A549 (cell line): ENCODE measurements around the gene FAXDC2. TPM values are rescaled to one million over a fixed set of nuclear protein-coding genes. Genes with fewer than 3 reads are reported as not detected.

Experiments
- ATAC-seq, 2 experiments: fragments of 200-7000 bp in 1 of 2; fragments of >200 bp in 1 of 2; cut with Nextera tagmentation in 1 of 2; cut with Tn5 transposase in 1 of 2; 3 replicates each; pipeline versions ENCODE4 v1.8.0 to v1.9.1; 2018 to 2020; ENCODE audit warnings: mild to moderate bottlenecking in 1 of 2, moderate library complexity in 1 of 2
- CTCF ChIA-PET: fragments of 300-600 bp; sonication (Branson Sonifier 250); formaldehyde crosslinking; extraction: SDS; loops from one replicate; lab custom pipeline; 2021; ENCODE audit warnings: antibody characterized with exemption, inconsistent platforms; lab: Yijun Ruan, JAX
- POLR2A ChIA-PET: fragments of 350-600 bp; formaldehyde crosslinking; extraction: SDS; loops from one replicate; lab custom pipeline; 2021; ENCODE audit warnings: antibody characterized with exemption, inconsistent platforms; lab: Yijun Ruan, JAX
- DNase-seq, 2 experiments: peaks; one replicate each; pipeline versions ENCODE4 v3.0.0 to v3.0.0-alpha.2; 2011 to 2016; ENCODE audit warnings: low read depth in 1 of 2, low spot score in 1 of 2
- FAIRE-seq: peaks from 2 replicates; lab custom pipeline; 2011; peaks lifted over from hg19 to GRCh38; lab: Jason Lieb, UNC
- H3K27ac ChIP-seq, 2 experiments: fragments of >200 bp; sonication (Bioruptor Twin); formaldehyde crosslinking; 3 replicates each; pipeline ENCODE4 v1.5.1; 2016 to 2017
- H3K4me1 ChIP-seq: fragments of >200 bp; sonication (Bioruptor Twin); formaldehyde crosslinking; 3 replicates; pipeline ENCODE4 v1.6.1; 2016
- H3K4me2 ChIP-seq: fragments of >200 bp; sonication (Bioruptor Twin); formaldehyde crosslinking; 3 replicates; pipeline ENCODE4 v1.6.1; 2016
- H3K4me3 ChIP-seq: fragments of >200 bp; sonication (Bioruptor Twin); formaldehyde crosslinking; 3 replicates; pipeline ENCODE4 v1.5.1; 2016
- H3K9me3 ChIP-seq: fragments of >200 bp; sonication (Bioruptor Twin); formaldehyde crosslinking; 3 replicates; pipeline ENCODE4 v1.6.1; 2016
- BHLHE40 ChIP-seq: IDR thresholded peaks from 2 replicates; pipeline ENCODE4 v1.6.1; 2012; ENCODE audit warnings: low read depth, low read length, inconsistent platforms
- CBX2 ChIP-seq: fragments of 200-600 bp; sonication (generic); IDR thresholded peaks from 2 replicates; pipeline ENCODE4 v1.6.1; 2016; ENCODE audit warnings: low read depth, mild to moderate bottlenecking, borderline replicate concordance
- EHMT2 ChIP-seq: fragments of 200-600 bp; sonication (generic); IDR thresholded peaks from 2 replicates; pipeline ENCODE4 v1.6.1; 2016; ENCODE audit warnings: antibody characterized with exemption, low read depth, mild to moderate bottlenecking, moderate library complexity
- EP300 ChIP-seq, 2 experiments: fragments of >200 bp; sonication (Bioruptor Twin); formaldehyde crosslinking; IDR thresholded peaks; 2 replicates in 1 of 2; 3 replicates in 1 of 2; pipeline ENCODE4 v1.6.1; 2016 to 2017
- FOSL2 ChIP-seq, 2 experiments: fragments of 450-650 bp in 1 of 2; fragments of >200 bp in 1 of 2; sonication (Bioruptor Twin) in 1 of 2; formaldehyde crosslinking; IDR thresholded peaks; 2 replicates each; pipeline versions ENCODE4 v1.5.0 to v1.6.1; 2016 to 2020; ENCODE audit warnings: mild to moderate bottlenecking in 1 of 2, moderate library complexity in 1 of 2
- HOXB13 ChIP-seq: fragments of 250-450 bp; sonication (Bioruptor Pico); IDR thresholded peaks from 2 replicates; pipeline ENCODE4 v1.5.0; 2020; ENCODE audit warnings: low read depth, mild to moderate bottlenecking, moderate library complexity
- HOXB5 ChIP-seq: fragments of 250-450 bp; sonication (Bioruptor Pico); IDR thresholded peaks from 2 replicates; pipeline ENCODE4 v1.5.0; 2020; ENCODE audit warnings: mild to moderate bottlenecking, moderate library complexity
- KDM5A ChIP-seq: fragments of 200-600 bp; sonication (generic); IDR thresholded peaks from 2 replicates; pipeline ENCODE4 v1.6.1; 2016; ENCODE audit warnings: antibody characterized with exemption, mild to moderate bottlenecking
- MYC ChIP-seq: IDR thresholded peaks from 2 replicates; pipeline ENCODE4 v1.6.1; 2012; ENCODE audit warnings: mild to moderate bottlenecking, inconsistent platforms, low read length, improper control_type of control experiment, borderline replicate concordance
- PHF8 ChIP-seq: fragments of 200-600 bp; sonication (generic); IDR thresholded peaks from 2 replicates; pipeline ENCODE4 v1.6.1; 2016; ENCODE audit warnings: low read depth, mild to moderate bottlenecking, antibody characterized with exemption, moderate library complexity, borderline replicate concordance
- POLR2A ChIP-seq: IDR thresholded peaks from 2 replicates; pipeline ENCODE4 v1.6.1; 2012; ENCODE audit warnings: mild to moderate bottlenecking, low read length
- RFX5 ChIP-seq: fragments of 450-650 bp; IDR thresholded peaks from 2 replicates; pipeline ENCODE4 v1.7.1; 2014; ENCODE audit warnings: antibody characterized with exemption, mild to moderate bottlenecking, moderate library complexity
- TP53 ChIP-seq: fragments of 250-450 bp; sonication (Bioruptor Pico); IDR thresholded peaks from 2 replicates; pipeline ENCODE4 v1.5.0; 2021; ENCODE audit warnings: mild to moderate bottlenecking, moderate library complexity
- ZFP36 ChIP-seq: fragments of 450-650 bp; IDR thresholded peaks from 2 replicates; pipeline ENCODE4 v1.6.1; 2014; ENCODE audit warnings: borderline replicate concordance; ENCODE audit not compliant: partially characterized antibody
- WGBS: methylation state at CpG from one replicate; pipeline ENCODE4 v1.1.6; 2017; ENCODE audit errors: missing lambda C conversion rate; 5-methylcytosine and 5-hydroxymethylcytosine counted together
- polyA plus RNA-seq, 4 experiments: library from polyadenylated mRNA; depleted of rRNA in 3 of 4; stranded (reverse); fragments of >200 nt; fragmentation: RNase III in 1 of 4; extraction: RNeasy Plus Mini Kit Qiagen cat#74134 plus additional on column Dnase treatment in 1 of 4; gene quantifications; 2 replicates in 3 of 4; 3 replicates in 1 of 4; pipeline ENCODE4 v1.2.3, GENCODE V29; 2011 to 2017
- TF ChIP-seq, protein P1 (sequence below): IDR thresholded peaks from 2 replicates; pipeline ENCODE4 v1.6.1; 2012
- TF ChIP-seq, protein P2 (sequence below): fragments of 250-450 bp; sonication (Bioruptor Pico); IDR thresholded peaks from 2 replicates; pipeline ENCODE4 v1.5.0; 2021; ENCODE audit warnings: mild to moderate bottlenecking, moderate library complexity, borderline replicate concordance
- TF ChIP-seq, protein P3 (sequence below): fragments of >200 bp; sonication (Bioruptor Twin); formaldehyde crosslinking; IDR thresholded peaks from 2 replicates; pipeline ENCODE4 v1.6.1; 2016
- TF ChIP-seq, protein P4 (sequence below): fragments of 450-650 bp; IDR thresholded peaks from 2 replicates; pipeline ENCODE4 v1.6.1; 2014; ENCODE audit warnings: antibody characterized with exemption
- TF ChIP-seq, protein P5 (sequence below): fragments of >200 bp; sonication (Bioruptor Twin); formaldehyde crosslinking; IDR thresholded peaks from 3 replicates; pipeline ENCODE4 v1.5.1; 2016

Gene FAXDC2
- polyA plus RNA-seq, 2 of the 4 experiments (the other 2 are of a cell fraction) = 0.14 to 0.94 TPM

DNA sequence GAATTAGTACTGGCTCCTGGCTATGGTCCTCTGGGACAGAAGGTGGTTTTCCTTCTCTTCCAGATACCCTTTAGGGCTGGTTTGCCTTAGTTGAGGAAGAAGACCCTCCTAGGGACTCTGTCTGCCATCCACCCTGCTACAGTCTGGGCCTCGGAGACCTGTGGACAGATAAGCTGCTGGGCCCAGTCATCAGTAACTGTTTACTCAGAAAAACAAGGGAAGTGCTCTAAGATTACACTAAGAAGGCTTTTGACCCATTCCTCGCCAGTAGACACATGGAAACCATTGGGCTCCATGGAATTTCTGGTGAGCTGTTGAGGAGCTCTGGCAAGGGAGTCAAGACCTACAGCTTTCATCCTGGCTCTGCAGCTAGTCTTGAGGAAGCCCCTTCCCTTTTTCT, 64.0 kb downstream of the FAXDC2 start:
- FAIRE-seq = no peak
- DNase-seq = no peak
- Histone ChIP-seq H3K9me3 (no peaks in the 10 kb centered on the region), H3K4me1 (peaks cover 59% of the 10 kb centered on the region), H3K4me3 (no peak overlapping the region), H3K4me2 (0 out of 3 replicates have a peak overlapping the region, but pooled peaks have one; percentile 15), H3K27ac (no peak overlapping the region)
- 74% methylated on average over 2 of the region's 2 CpGs for WGBS
- TF ChIP-seq EP300 (IDR thresholded peaks at IDR 0.05) (no peak), RFX5 (0 out of 2 replicates have a peak, but pooled peaks have one; percentile 37), BHLHE40 (no peak), PHF8 (no peak), FOSL2 (IDR thresholded peaks at IDR 0.05) (no peak), FOSL2 (CRISPR knock-in tag; IDR thresholded peaks at IDR 0.05) (no peak), EHMT2 (0 out of 2 replicates have a peak, but pooled peaks have one; percentile 54), ZFP36 (no peak), KDM5A (no peak), POLR2A (no peak)
- TF ChIP-seq, protein P1, sequence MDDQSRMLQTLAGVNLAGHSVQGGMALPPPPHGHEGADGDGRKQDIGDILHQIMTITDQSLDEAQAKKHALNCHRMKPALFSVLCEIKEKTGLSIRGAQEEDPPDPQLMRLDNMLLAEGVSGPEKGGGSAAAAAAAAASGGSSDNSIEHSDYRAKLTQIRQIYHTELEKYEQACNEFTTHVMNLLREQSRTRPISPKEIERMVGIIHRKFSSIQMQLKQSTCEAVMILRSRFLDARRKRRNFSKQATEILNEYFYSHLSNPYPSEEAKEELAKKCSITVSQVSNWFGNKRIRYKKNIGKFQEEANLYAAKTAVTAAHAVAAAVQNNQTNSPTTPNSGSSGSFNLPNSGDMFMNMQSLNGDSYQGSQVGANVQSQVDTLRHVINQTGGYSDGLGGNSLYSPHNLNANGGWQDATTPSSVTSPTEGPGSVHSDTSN = no peak
- TF ChIP-seq, protein P2, sequence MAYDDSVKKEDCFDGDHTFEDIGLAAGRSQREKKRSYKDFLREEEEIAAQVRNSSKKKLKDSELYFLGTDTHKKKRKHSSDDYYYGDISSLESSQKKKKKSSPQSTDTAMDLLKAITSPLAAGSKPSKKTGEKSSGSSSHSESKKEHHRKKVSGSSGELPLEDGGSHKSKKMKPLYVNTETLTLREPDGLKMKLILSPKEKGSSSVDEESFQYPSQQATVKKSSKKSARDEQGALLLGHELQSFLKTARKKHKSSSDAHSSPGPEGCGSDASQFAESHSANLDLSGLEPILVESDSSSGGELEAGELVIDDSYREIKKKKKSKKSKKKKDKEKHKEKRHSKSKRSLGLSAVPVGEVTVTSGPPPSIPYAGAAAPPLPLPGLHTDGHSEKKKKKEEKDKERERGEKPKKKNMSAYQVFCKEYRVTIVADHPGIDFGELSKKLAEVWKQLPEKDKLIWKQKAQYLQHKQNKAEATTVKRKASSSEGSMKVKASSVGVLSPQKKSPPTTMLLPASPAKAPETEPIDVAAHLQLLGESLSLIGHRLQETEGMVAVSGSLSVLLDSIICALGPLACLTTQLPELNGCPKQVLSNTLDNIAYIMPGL = no peak
- ATAC-seq = no peak
- CTCF ChIA-PET = interaction anchor here (0.6 kb wide), 1 partner anchor 103 kb away, joined by 6 read pairs; no protein-coding TSS in a partner anchor
- POLR2A ChIA-PET = no interaction called here

DNA sequence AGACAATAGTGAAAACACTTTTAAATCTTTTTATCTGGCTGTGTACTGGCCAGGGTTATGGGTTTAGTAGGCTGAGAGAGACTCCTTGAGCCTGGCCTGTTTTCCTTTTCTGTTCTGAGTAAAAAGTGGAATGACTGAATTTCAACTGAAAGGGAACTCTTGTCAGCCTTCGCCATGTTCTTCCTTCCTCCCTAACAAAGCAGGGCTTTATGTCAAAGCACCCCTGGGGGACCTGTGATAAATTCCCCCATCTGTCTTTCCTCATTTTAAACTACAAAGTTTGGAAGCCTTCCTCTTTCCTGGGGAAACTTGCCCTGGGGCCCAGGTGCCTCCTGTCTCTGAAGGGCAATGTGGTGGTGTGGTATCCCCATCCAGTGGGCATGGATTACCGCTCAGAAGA, 65.5 kb downstream of the FAXDC2 start:
- 100% methylated on average over 2 of the region's 2 CpGs for WGBS
- ChIA-PET POLR2A (no interaction called here), CTCF (interaction anchor here (1.4 to 1.8 kb wide), 4 partner anchors 8 to 17 kb away, joined by 3 to 4 read pairs (median 4); no protein-coding TSS in a partner anchor)
- Histone ChIP-seq H3K9me3 (no peaks in the 10 kb centered on the region), H3K4me2 (no peak overlapping the region), H3K4me1 (peaks cover 63% of the 10 kb centered on the region), H3K27ac (no peak overlapping the region), H3K4me3 (no peak overlapping the region)
- TF ChIP-seq, protein P3, sequence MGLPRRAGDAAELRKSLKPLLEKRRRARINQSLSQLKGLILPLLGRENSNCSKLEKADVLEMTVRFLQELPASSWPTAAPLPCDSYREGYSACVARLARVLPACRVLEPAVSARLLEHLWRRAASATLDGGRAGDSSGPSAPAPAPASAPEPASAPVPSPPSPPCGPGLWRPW = no peak
- TF ChIP-seq, protein P4, sequence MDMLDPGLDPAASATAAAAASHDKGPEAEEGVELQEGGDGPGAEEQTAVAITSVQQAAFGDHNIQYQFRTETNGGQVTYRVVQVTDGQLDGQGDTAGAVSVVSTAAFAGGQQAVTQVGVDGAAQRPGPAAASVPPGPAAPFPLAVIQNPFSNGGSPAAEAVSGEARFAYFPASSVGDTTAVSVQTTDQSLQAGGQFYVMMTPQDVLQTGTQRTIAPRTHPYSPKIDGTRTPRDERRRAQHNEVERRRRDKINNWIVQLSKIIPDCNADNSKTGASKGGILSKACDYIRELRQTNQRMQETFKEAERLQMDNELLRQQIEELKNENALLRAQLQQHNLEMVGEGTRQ = no peak
- TF ChIP-seq CBX2 = no peak
- no peak for TF ChIP-seq PHF8
- no peak for TF ChIP-seq HOXB13 (CRISPR knock-in tag)
- TF ChIP-seq HOXB5 (CRISPR knock-in tag) = no peak
- TF ChIP-seq, protein P5, sequence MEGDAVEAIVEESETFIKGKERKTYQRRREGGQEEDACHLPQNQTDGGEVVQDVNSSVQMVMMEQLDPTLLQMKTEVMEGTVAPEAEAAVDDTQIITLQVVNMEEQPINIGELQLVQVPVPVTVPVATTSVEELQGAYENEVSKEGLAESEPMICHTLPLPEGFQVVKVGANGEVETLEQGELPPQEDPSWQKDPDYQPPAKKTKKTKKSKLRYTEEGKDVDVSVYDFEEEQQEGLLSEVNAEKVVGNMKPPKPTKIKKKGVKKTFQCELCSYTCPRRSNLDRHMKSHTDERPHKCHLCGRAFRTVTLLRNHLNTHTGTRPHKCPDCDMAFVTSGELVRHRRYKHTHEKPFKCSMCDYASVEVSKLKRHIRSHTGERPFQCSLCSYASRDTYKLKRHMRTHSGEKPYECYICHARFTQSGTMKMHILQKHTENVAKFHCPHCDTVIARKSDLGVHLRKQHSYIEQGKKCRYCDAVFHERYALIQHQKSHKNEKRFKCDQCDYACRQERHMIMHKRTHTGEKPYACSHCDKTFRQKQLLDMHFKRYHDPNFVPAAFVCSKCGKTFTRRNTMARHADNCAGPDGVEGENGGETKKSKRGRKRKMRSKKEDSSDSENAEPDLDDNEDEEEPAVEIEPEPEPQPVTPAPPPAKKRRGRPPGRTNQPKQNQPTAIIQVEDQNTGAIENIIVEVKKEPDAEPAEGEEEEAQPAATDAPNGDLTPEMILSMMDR = no peak
- TF ChIP-seq MYC = no peak
- TF ChIP-seq TP53 (CRISPR knock-in tag) = no peak
- ATAC-seq (no peak), DNase-seq (no peak), FAIRE-seq (no peak)
